SK-N-SH (cell line): Measurements from ENCODE around the gene MAST1.

Experiments
- EP300 ChIP-seq, 2 experiments: IDR thresholded peaks; 2 replicates each; pipeline versions ENCODE4 v1.4.0 to v1.6.1; 2012; ENCODE audit warnings: borderline replicate concordance in 1 of 2, low read depth in 1 of 2, low read length in 1 of 2
- EZH2phosphoT487 ChIP-seq: fragments of 200-600 bp; sonication (generic); IDR thresholded peaks from 2 replicates; pipeline ENCODE4 v1.6.1; 2017; ENCODE audit warnings: low read depth, mixed run types, mild to moderate bottlenecking, antibody characterized with exemption, moderate library complexity, borderline replicate concordance
- FOXJ3 ChIP-seq: sonication (generic); formaldehyde crosslinking; IDR thresholded peaks from 2 replicates; pipeline ENCODE4 v1.5.1; 2020; ENCODE audit warnings: mild to moderate bottlenecking, missing genetic modification reagents
- IRF3 ChIP-seq: fragments of 150-350 bp; IDR thresholded peaks from 2 replicates; pipeline ENCODE4 v1.6.1; 2016; ENCODE audit warnings: mild to moderate bottlenecking, low read depth, low read length
- POLR2AphosphoS5 ChIP-seq: IDR thresholded peaks from 2 replicates; pipeline ENCODE4 v1.6.1; 2012; ENCODE audit warnings: low read depth, low read length
- RFX5 ChIP-seq: IDR thresholded peaks from 2 replicates; pipeline ENCODE4 v1.6.1; 2012; ENCODE audit warnings: mild to moderate bottlenecking, improper control_type of control experiment, low read length
- SMC3 ChIP-seq: IDR thresholded peaks from 2 replicates; pipeline ENCODE4 v1.6.1; 2012; ENCODE audit warnings: low read depth, low read length, improper control_type of control experiment
- TF ChIP-seq, protein P1 (sequence below): fragments of 200-600 bp; sonication (generic); IDR thresholded peaks from 2 replicates; pipeline ENCODE4 v1.6.1; 2017; ENCODE audit warnings: antibody characterized with exemption, mild to moderate bottlenecking, moderate library complexity

DNA sequence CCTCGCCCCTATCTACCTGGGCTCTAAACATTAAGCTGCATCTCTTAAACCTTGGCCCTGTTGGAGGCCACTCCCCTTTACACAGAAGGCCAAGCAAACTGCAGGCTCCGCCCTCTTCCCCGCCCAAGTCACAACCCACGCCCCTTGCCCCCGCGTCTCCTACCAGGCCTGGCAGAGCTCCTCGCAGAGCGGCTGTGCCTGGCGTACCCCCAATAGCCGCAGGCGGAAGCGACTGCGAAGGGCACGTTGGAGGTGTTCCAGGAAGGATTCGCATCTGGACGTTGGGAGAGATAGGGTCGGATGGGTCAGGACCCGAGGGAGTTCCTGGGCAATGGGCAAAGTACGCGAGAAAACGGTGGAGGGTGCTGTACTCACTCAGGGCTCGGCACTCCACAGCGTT, 9.8 kb upstream of the MAST1 start:
- TF ChIP-seq EP300 (IDR thresholded peaks at IDR 0.05; ENCODE audit: borderline replicate concordance in 1 of 2, low read depth in 1 of 2, low read length in 1 of 2) = peak in 1 of 2 experiments; percentile 80; a peak in 2 of 4 replicates
- TF ChIP-seq, protein P1, sequence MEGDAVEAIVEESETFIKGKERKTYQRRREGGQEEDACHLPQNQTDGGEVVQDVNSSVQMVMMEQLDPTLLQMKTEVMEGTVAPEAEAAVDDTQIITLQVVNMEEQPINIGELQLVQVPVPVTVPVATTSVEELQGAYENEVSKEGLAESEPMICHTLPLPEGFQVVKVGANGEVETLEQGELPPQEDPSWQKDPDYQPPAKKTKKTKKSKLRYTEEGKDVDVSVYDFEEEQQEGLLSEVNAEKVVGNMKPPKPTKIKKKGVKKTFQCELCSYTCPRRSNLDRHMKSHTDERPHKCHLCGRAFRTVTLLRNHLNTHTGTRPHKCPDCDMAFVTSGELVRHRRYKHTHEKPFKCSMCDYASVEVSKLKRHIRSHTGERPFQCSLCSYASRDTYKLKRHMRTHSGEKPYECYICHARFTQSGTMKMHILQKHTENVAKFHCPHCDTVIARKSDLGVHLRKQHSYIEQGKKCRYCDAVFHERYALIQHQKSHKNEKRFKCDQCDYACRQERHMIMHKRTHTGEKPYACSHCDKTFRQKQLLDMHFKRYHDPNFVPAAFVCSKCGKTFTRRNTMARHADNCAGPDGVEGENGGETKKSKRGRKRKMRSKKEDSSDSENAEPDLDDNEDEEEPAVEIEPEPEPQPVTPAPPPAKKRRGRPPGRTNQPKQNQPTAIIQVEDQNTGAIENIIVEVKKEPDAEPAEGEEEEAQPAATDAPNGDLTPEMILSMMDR = no peak
- no peak for TF ChIP-seq RFX5
- no peak for TF ChIP-seq EZH2phosphoT487
- TF ChIP-seq IRF3 = no peak
- no peak for TF ChIP-seq SMC3
- no peak for TF ChIP-seq POLR2AphosphoS5
- TF ChIP-seq FOXJ3 (CRISPR knock-in tag) = peak; percentile 70; the same call in 1 of the 2 replicates
